Neural cell (in vitro differentiated cells): Measurements from ENCODE around the gene ADAT3. TPM values are rescaled to one million over a fixed set of nuclear protein-coding genes. Genes with fewer than 3 reads are reported as not detected.

ENCODE experiments used
- H2AFZ ChIP-seq: fragments of 200-600, 300-800 bp; sonication (generic), shearing (Covaris generic); 2 replicates; pipeline ENCODE4 v1.6.0; 2014; ENCODE audit warnings: low read depth, mild to moderate bottlenecking, antibody characterized with exemption, low read length, moderate library complexity
- H3F3A ChIP-seq: fragments of 200-600 bp; shearing (Covaris generic); 2 replicates; pipeline ENCODE4 v1.6.1; 2016; ENCODE audit warnings: mild to moderate bottlenecking, moderate library complexity, mixed read lengths, antibody characterized with exemption, low read length; ENCODE audit not compliant: insufficient read depth, poor library complexity, severe bottlenecking
- H3K27ac ChIP-seq: fragments of 200-600, 300-800 bp; sonication (generic), shearing (Covaris generic); 2 replicates; pipeline ENCODE4 v1.5.1; 2014; ENCODE audit warnings: mild to moderate bottlenecking, low read length, moderate library complexity
- H3K27me3 ChIP-seq: fragments of 300-800, 200-600 bp; sonication (generic), shearing (Covaris generic); 2 replicates; pipeline ENCODE4 v1.6.0; 2014; ENCODE audit warnings: mild to moderate bottlenecking, low read depth, low read length, moderate library complexity; ENCODE audit not compliant: insufficient read depth
- H3K36me3 ChIP-seq: fragments of 300-800, 200-600 bp; sonication (generic), shearing (Covaris generic); 2 replicates; pipeline ENCODE4 v1.5.1; 2014; ENCODE audit warnings: mild to moderate bottlenecking, antibody characterized with exemption, low read length, moderate library complexity; ENCODE audit not compliant: insufficient read depth
- H3K4me2 ChIP-seq: fragments of 300-800, 200-600 bp; sonication (generic), shearing (Covaris generic); 2 replicates; pipeline ENCODE4 v1.6.0; 2014; ENCODE audit warnings: mild to moderate bottlenecking, low read length
- H3K4me3 ChIP-seq: fragments of 300-800, 200-600 bp; sonication (generic), shearing (Covaris generic); 2 replicates; pipeline ENCODE4 v1.5.1; 2014; ENCODE audit warnings: mild to moderate bottlenecking, low read length, moderate library complexity
- H3K79me2 ChIP-seq: fragments of 200-600 bp; shearing (Covaris generic); replicated peaks from 2 replicates; pipeline ENCODE4 v1.6.0; 2014; ENCODE audit warnings: mild to moderate bottlenecking, low read length, moderate library complexity; ENCODE audit not compliant: insufficient read depth
- H3K9ac ChIP-seq: fragments of 300-800, 200-600 bp; sonication (generic), shearing (Covaris generic); 2 replicates; pipeline ENCODE4 v1.6.1; 2016; ENCODE audit warnings: mild to moderate bottlenecking, low read length, mixed read lengths
- H3K9me2 ChIP-seq: fragments of 200-600 bp; shearing (Covaris generic); 2 replicates; pipeline ENCODE4 v1.6.1; 2016; ENCODE audit warnings: mild to moderate bottlenecking, low read length, mixed read lengths; ENCODE audit not compliant: insufficient read depth
- H3K9me3 ChIP-seq: fragments of 200-600, 300-800 bp; sonication (generic), shearing (Covaris generic); 2 replicates; pipeline ENCODE4 v1.6.1; 2016; ENCODE audit warnings: mild to moderate bottlenecking, mixed run types, low read length, moderate library complexity, mixed read lengths
- H4K20me1 ChIP-seq: fragments of 200-600 bp; shearing (Covaris generic); 2 replicates; pipeline ENCODE4 v1.6.1; 2016; ENCODE audit warnings: mild to moderate bottlenecking, mixed run types; ENCODE audit not compliant: insufficient read depth
- EP300 ChIP-seq: fragments of 450-650 bp; conservative IDR thresholded peaks from 2 replicates; pipeline ENCODE4 v1.6.1; 2014; ENCODE audit warnings: antibody characterized with exemption, mild to moderate bottlenecking, moderate library complexity; ENCODE audit not compliant: poor library complexity, severe bottlenecking
- EZH2 ChIP-seq: fragments of 200-600, 300-800 bp; shearing (Covaris generic), sonication (generic); IDR thresholded peaks from 2 replicates; pipeline ENCODE4 v1.6.1; 2014; ENCODE audit warnings: antibody characterized with exemption, low read length, borderline replicate concordance, mild to moderate bottlenecking; ENCODE audit not compliant: insufficient read depth, poor library complexity, severe bottlenecking
- MXI1 ChIP-seq: fragments of 450-650 bp; conservative IDR thresholded peaks from 2 replicates; pipeline ENCODE4 v1.6.1; 2014; ENCODE audit warnings: antibody characterized with exemption, mild to moderate bottlenecking; ENCODE audit not compliant: poor library complexity, severe bottlenecking
- POLR2AphosphoS5 ChIP-seq: IDR thresholded peaks from 2 replicates; pipeline ENCODE4 v1.6.1; 2012
- RAD21 ChIP-seq: fragments of 450-650 bp; conservative IDR thresholded peaks from 2 replicates; pipeline ENCODE4 v1.6.1; 2014; ENCODE audit warnings: antibody characterized with exemption, mild to moderate bottlenecking, moderate library complexity
- REST ChIP-seq: IDR thresholded peaks from 2 replicates; pipeline ENCODE4 v1.6.1; 2012; ENCODE audit warnings: borderline replicate concordance
- SMC3 ChIP-seq: fragments of 450-650 bp; conservative IDR thresholded peaks from 2 replicates; pipeline ENCODE4 v1.6.1; 2014; ENCODE audit warnings: antibody characterized with exemption, mild to moderate bottlenecking, moderate library complexity; ENCODE audit not compliant: poor library complexity
- TAF1 ChIP-seq: IDR thresholded peaks from 2 replicates; pipeline ENCODE4 v1.6.1; 2012; ENCODE audit warnings: low read depth
- polyA plus RNA-seq: library from polyadenylated mRNA; depleted of rRNA; stranded (reverse); fragments of >200 nt; gene quantifications from 2 replicates; pipeline ENCODE4 v1.2.3, GENCODE V29; 2014
- TF ChIP-seq, protein P1 (sequence below): fragments of 450-650 bp; IDR thresholded peaks from 2 replicates; pipeline ENCODE4 v1.5.1; 2014; ENCODE audit warnings: antibody characterized with exemption, mild to moderate bottlenecking, moderate library complexity; ENCODE audit not compliant: poor library complexity, severe bottlenecking

Gene ADAT3
- polyA plus RNA-seq, 1 donor from 2014 or later, result 1.6 TPM

DNA sequence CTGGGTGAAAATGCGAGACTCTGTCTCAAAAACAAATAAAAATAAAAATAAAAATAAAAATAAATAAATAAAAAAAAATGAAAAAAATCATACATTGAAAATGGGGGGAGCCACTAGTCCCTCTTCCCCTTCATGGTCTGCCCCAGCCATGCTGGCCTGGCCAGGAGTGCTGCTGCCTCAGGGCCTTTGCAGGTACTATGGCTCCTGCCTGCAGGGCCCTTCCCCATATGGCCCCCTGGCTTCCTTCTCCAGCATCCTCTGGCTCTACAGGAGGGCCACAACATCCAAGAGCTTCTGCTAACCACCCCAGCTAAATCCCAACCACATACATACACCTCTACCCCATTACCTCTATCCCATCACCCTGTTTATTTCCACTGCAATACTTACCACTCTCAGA, 15.3 kb upstream of the ADAT3 start:
- Histone ChIP-seq H3K27ac (no peak overlapping the region), H3K9me3 (no peaks in the 10 kb centered on the region), H3K4me3 (no peak overlapping the region), H2AFZ (no peak overlapping the region), H3K4me2 (no peak overlapping the region), H3K36me3 (no peaks in the 10 kb centered on the region), H3F3A (no peaks in the 10 kb centered on the region), H3K9ac (no peak overlapping the region), H3K27me3 (no peaks in the 10 kb centered on the region), H3K79me2 (peaks cover under 1% of the 10 kb centered on the region), H4K20me1 (no peaks in the 10 kb centered on the region), H3K9me2 (no peaks in the 10 kb centered on the region)
- TF ChIP-seq POLR2AphosphoS5 (no peak), EZH2 (no peak), EP300 (no peak), SMC3 (no peak), RAD21 (no peak)

DNA sequence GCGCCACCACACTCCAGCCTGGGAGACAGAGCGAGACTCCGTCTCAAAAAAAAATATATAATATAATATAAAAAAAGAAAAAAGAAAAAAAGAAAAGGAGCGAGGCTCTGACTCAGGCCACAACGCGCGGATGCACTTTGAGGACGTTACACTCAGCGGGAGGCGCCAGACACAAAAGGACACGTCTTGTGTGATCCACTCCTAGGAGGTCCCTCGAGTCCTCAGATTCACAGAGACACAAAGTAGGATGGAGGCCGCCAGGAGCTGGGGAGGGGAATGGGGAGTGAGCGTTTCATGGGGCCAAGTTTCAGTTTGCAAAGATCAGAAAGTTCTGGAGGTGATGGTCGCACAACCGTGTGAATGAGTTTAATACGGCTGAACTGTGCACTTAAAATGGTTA, 11.4 kb upstream of the ADAT3 start:
- H3K27me3 ChIP-seq, result no peaks in the 10 kb centered on the region
- no peak overlapping the region for H3K27ac ChIP-seq
- no peak overlapping the region for H3K9ac ChIP-seq
- H3K79me2 ChIP-seq, result no peaks in the 10 kb centered on the region
- no peak overlapping the region for H3K4me3 ChIP-seq
- H3K9me2 ChIP-seq, result no peaks in the 10 kb centered on the region
- no peak overlapping the region for H2AFZ ChIP-seq
- H3F3A ChIP-seq, result no peaks in the 10 kb centered on the region
- no peak overlapping the region for H3K4me2 ChIP-seq
- H3K36me3 ChIP-seq, result no peaks in the 10 kb centered on the region
- TF ChIP-seq RAD21 (no peak), POLR2AphosphoS5 (no peak), MXI1 (no peak), SMC3 (no peak), TAF1 (no peak), EZH2 (no peak), REST (no peak), EP300 (no peak)
- TF ChIP-seq, protein P1, sequence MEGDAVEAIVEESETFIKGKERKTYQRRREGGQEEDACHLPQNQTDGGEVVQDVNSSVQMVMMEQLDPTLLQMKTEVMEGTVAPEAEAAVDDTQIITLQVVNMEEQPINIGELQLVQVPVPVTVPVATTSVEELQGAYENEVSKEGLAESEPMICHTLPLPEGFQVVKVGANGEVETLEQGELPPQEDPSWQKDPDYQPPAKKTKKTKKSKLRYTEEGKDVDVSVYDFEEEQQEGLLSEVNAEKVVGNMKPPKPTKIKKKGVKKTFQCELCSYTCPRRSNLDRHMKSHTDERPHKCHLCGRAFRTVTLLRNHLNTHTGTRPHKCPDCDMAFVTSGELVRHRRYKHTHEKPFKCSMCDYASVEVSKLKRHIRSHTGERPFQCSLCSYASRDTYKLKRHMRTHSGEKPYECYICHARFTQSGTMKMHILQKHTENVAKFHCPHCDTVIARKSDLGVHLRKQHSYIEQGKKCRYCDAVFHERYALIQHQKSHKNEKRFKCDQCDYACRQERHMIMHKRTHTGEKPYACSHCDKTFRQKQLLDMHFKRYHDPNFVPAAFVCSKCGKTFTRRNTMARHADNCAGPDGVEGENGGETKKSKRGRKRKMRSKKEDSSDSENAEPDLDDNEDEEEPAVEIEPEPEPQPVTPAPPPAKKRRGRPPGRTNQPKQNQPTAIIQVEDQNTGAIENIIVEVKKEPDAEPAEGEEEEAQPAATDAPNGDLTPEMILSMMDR, result no peak
- no peaks in the 10 kb centered on the region for H4K20me1 ChIP-seq
- H3K9me3 ChIP-seq, result no peaks in the 10 kb centered on the region

DNA sequence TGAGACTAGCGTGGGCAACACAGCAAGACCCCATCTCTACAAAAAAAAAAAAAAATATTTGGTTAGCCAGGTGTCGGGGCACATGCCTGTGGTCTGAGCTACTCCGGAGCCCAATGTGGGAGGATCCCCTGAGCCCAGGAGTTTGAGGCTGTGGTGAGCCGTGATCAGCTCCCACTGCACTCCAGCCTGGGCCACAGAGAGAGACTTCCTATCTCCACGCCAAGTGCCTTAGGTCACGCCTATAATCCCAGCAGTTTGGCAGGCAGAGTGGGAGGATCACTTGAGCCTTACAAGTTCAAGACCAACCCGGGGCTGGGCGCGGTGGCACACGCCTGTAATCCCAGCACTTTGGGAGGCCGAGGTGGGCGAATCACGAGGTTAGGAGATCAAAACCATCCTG, 8.7 kb upstream of the ADAT3 start:
- H4K20me1 ChIP-seq, result no peaks in the 10 kb centered on the region
- no peak overlapping the region for H2AFZ ChIP-seq
- no peaks in the 10 kb centered on the region for H3K9me3 ChIP-seq
- no peak overlapping the region for H3K9ac ChIP-seq
- H3K9me2 ChIP-seq, result no peaks in the 10 kb centered on the region
- no peaks in the 10 kb centered on the region for H3K27me3 ChIP-seq
- TF ChIP-seq RAD21 (no peak), SMC3 (no peak), EP300 (no peak), REST (no peak), POLR2AphosphoS5 (no peak)
- TF ChIP-seq, protein P1, result no peak
- H3K27ac ChIP-seq, result no peak overlapping the region
- no peaks in the 10 kb centered on the region for H3F3A ChIP-seq
- H3K4me2 ChIP-seq, result no peak overlapping the region
- H3K79me2 ChIP-seq, result no peaks in the 10 kb centered on the region
- H3K4me3 ChIP-seq, result no peak overlapping the region
- no peaks in the 10 kb centered on the region for H3K36me3 ChIP-seq
